GM12891 (cell line): ENCODE measurements around the gene ZMIZ1.

Source experiments
- DNase-seq: peaks from one replicate; pipeline ENCODE4 v3.0.0; 2011; ENCODE audit warnings: low spot score; ENCODE audit not compliant: insufficient read length
- FAIRE-seq: peaks from 2 replicates; lab custom pipeline; 2011; peaks lifted over from hg19 to GRCh38; lab: Jason Lieb, UNC
- PAX5 ChIP-seq: IDR thresholded peaks from 2 replicates; pipeline ENCODE4 v1.6.1; 2011; ENCODE audit warnings: low read length, moderate library complexity, mild to moderate bottlenecking; ENCODE audit not compliant: insufficient read depth, severe bottlenecking
- POLR2A ChIP-seq: IDR thresholded peaks from 2 replicates; pipeline ENCODE4 v1.6.1; 2011; ENCODE audit warnings: low read depth, low read length, control low read depth
- POLR2AphosphoS5 ChIP-seq: IDR thresholded peaks from 2 replicates; pipeline ENCODE4 v1.6.1; 2011; ENCODE audit warnings: low read depth, low read length, control low read depth
- POU2F2 ChIP-seq: IDR thresholded peaks from 2 replicates; pipeline ENCODE4 v1.6.1; 2011; ENCODE audit warnings: low read depth, mild to moderate bottlenecking, control low read depth, low read length, moderate library complexity
- SPI1 ChIP-seq: IDR thresholded peaks from 2 replicates; pipeline ENCODE4 v1.6.1; 2011; ENCODE audit warnings: low read depth, low read length, control low read depth
- TAF1 ChIP-seq: IDR thresholded peaks from 2 replicates; pipeline ENCODE4 v1.6.1; 2011; ENCODE audit warnings: low read depth, low read length, control low read depth

ZMIZ1 gene

DNA sequence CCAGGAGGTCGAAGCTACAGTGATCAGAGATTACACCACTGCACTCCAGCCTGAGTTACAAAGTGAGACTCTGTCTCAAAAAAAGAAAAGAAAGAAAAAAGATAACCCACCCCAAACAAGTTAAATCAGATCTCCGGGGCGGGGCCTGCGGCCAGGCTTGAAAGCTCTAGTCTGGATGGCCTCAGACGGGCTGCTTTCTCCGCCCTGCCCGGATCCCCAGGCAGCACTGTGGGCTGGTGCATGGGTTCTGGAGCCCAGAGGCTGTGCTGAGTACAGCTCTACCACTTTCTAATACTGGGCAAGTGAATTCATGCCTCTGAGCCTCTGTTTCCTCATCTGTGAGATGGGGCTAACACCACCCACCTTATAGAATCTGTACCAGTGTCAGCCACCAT lies 83.7 kb downstream of the ZMIZ1 start:
- FAIRE-seq: no peak
- DNase-seq: no peak
- TF ChIP-seq POLR2A (no peak), PAX5 (no peak), TAF1 (no peak), SPI1 (no peak), POLR2AphosphoS5 (no peak), POU2F2 (no peak)

DNA sequence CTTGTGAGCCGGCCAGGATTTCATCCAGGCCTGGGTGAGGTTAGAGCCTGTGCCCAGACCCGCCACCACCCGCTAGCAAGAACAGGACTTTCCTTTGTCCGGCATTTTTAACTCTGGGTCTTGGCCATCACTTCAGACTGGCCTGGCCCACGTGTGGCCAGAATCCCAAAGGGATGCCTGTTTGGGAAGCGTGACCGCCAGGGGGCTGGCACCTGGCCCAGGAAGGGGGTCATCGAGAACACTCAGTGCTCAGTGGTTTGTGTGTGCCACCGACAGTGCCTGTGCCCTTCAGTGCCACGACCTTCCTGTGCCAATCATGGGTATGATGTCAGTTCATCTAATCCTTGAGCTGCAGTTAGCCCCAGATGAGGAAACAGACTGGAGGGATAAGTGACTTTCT lies 85.0 kb downstream of the ZMIZ1 start:
- FAIRE-seq: no peak
- no peak for DNase-seq
- TF ChIP-seq POU2F2 (no peak), SPI1 (no peak), POLR2AphosphoS5 (no peak)

DNA sequence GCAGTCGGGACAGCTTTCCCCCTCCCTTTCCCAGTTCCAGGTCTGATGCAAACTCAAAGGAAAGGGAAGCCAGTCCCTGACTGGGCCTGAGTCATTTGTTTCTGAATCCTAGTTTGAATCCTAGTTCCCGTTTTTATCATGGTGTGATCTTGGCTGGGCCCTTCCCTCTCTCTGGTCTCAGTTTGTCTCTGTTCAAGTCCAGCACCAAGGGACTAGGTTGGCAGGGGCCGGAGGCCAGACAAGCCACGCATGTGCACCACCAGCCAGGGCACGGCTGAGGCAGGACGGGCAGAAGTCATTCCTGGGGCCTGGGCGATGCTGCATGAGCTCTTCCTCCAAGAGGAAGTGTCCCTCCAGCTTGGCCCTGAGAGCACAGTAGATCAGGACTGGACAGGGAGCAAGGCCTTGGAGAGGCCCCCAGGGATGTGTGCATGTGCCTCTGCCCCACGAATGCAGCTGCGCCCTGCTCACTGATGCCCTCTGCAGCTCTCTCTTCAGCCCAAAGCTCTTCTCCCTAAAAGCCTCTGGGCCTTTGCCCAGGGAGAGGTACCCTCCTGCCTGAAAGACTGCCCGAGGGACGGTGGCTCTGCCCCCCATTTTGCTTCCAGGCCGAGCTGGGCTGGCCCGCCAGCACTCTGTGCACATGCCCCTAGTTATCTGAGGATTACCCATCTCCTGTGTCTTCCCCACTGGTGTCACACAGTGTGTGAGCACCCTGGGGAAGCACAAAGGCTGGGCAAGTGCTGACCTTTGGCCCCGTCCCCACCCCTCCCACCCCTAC lies 86.7 kb downstream of the ZMIZ1 start:
- FAIRE-seq: no peak
- DNase-seq: no peak
- no peak for TF ChIP-seq POLR2A
- no peak for TF ChIP-seq POLR2AphosphoS5
- no peak for TF ChIP-seq PAX5
- no peak for TF ChIP-seq SPI1
- TF ChIP-seq TAF1: no peak
- no peak for TF ChIP-seq POU2F2

DNA sequence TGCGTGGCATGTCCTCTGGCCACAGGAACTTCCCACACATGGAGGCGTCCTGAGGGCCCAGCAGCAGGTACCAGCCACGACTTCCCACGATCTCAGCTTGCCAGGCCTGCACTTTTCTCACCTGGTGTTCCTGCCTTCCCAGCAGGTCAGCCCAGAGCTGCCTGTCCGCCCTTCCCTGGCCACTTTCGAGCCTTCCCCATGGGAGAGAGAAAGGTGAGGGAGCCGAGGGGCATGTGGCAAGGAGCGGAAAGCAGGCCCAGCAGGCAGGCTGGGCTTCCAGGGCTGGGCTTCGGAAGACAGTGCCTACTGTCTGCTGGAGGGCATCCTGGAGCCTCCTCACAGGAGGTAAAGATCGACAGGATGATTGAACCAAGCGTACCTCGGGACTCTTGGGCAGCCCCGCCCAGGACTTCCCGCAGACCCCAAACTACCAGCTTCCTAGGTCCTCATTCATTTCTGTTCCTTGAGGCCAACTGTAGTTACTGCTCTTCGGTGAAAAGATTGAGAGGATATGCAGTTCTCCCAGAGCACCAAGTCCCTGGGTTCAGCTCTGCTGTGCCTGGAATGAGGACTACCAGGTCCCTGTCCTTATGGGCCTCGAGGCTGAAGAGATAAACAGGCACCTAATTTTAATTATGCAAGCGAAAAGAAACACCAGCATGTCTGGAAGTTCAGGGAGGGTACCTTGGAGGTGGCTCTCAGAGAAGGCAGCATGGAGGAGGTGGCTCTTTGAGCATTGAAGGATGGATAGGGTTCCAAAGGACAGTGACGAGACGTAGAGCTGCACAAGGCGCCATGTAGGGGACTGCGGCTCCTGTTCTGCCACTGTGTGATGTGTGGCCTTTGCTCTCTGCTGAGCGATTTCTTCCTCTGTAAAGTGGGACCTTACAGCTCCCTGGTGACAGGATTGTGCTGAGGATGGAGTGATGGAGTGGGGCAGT lies 87.8 kb downstream of the ZMIZ1 start:
- FAIRE-seq: no peak
- TF ChIP-seq POLR2A: no peak
- TF ChIP-seq SPI1: no peak
- TF ChIP-seq POLR2AphosphoS5: no peak
- TF ChIP-seq POU2F2: no peak
- TF ChIP-seq PAX5: no peak
- TF ChIP-seq TAF1: no peak
- DNase-seq: no peak

DNA sequence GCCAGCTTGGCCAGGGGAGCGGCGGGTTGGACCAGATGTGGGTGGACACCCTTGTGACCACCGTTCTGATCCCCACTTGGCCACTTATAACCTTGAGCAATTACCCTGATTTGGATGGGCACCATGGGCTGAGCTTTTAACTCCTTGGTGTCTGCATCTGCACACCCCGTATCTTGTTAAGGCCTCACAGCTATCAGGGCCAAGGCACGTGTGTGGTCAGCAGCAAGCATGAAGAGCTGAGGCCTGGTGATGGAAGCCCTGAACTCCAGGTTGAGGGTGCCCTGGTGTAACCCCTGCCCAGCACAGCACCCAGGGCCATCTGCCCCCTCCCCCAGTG lies 89.2 kb downstream of the ZMIZ1 start:
- no peak for DNase-seq
- no peak for FAIRE-seq
- TF ChIP-seq POLR2AphosphoS5: no peak
- no peak for TF ChIP-seq PAX5
- TF ChIP-seq TAF1: no peak

DNA sequence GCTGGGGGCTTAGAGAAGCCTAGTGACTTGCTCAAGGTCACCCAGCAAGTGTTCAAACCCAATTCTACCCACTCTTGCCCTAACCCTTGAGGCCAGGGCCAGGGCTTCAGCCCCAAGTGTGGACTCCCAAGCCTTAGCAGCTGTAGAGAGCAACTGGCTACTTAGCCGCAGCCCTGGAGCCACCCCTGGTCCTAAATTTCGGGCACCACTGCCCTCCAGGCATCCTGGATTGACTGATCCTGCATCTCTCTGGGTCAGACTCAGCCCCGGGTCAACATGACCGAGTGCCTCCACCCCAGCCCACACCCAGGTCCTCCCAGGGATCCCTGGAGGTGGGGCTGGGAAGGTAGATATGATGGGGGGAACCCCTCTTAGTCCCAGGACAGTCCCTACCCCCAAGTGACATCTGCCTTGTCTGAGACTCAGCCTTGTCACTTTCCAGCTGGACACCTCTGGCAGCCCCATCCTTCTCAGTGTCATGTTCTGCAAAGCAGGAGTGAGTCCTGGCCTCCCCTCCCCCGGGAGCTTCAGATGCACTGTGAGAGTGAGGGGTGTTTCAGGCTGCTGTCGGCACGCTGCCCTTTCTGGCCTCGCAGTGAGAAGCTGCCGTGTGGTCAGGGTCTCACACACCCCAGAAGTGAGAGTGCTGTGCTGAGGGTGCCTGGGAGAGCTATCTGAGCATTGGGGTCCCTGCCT lies 89.8 kb downstream of the ZMIZ1 start:
- DNase-seq (no peak), FAIRE-seq (no peak)
- TF ChIP-seq TAF1: no peak
- no peak for TF ChIP-seq POU2F2
- TF ChIP-seq POLR2A: no peak
- TF ChIP-seq PAX5: no peak
- TF ChIP-seq SPI1: no peak

DNA sequence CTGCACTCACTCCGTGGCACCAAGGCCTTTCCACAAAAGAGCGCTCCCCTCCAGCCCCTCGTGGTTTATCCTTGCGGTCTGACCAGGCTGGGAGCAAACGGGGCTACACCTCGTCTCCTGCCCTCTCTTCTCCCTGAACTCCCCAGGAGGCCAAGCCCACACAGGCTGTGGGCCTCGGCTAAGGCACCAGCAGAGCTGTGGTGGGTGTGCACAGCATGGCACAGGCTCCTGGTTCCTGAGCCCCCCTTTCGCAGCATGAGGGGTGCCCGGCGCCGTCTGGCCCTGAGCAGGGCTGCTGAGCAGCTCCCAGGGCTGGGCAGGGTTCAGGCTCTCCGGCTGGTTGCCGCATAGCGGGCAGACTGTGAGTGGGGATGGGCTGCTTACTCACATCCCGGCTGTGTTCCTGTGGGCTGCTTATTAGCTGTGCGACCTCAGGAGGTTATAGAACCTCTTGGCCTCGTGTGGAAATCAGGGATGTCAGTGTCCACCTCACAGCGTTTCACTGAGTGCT lies 90.4 kb downstream of the ZMIZ1 start:
- TF ChIP-seq POU2F2: no peak
- no peak for TF ChIP-seq PAX5
- no peak for TF ChIP-seq TAF1
- TF ChIP-seq POLR2AphosphoS5: no peak
- TF ChIP-seq SPI1: no peak
- TF ChIP-seq POLR2A: no peak
- FAIRE-seq: no peak
- DNase-seq: no peak

DNA sequence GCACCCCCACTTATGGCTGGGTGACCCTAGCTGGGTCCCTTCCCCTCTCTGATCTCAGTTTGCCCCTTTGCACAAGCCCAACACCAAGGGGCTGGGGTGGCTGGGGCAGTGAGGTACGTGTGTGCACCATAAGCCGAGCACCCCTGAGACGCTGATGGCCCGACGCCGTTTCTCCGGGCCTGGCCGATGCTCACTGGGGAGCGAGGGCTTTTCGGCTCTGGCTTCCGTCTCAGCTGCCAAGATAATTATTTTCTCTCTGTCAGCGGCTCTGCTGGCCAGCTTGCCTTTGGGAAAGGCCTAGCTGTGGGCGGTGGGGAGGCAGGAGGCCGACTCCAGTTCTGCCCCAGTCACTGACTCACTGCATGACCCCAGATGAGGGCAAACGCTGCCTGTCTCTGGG lies 91.0 kb downstream of the ZMIZ1 start:
- FAIRE-seq (no peak), DNase-seq (no peak)
- no peak for TF ChIP-seq POLR2AphosphoS5
- TF ChIP-seq TAF1: no peak
- no peak for TF ChIP-seq SPI1
- no peak for TF ChIP-seq POU2F2
- TF ChIP-seq PAX5: no peak
- no peak for TF ChIP-seq POLR2A

DNA sequence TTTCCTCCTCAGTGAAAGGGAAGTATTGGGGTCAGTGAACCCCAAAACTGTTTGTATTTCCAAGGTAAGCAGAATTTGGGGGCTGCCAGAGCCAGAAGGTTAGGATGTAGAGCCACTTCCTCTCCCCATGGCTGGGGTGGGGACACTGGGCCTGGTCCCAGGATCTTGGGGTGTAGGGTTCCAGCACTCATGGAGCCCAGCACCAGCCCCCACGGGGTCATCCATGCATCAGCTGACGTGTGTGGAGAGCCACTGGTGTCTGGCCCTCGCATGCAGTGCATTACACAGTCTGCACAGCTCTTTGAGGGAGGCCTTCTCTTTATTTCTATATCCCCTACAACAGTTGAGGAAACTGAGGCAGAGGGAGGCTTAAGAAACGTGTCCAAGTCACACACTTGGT lies 91.4 kb downstream of the ZMIZ1 start:
- TF ChIP-seq POU2F2: no peak
- TF ChIP-seq TAF1: no peak
- TF ChIP-seq PAX5: no peak
- no peak for TF ChIP-seq POLR2AphosphoS5
- TF ChIP-seq SPI1: no peak
- no peak for TF ChIP-seq POLR2A
- FAIRE-seq (no peak), DNase-seq (no peak)
